Measurements from ENCODE around the gene SPRR2A. TPM values are rescaled to one million over a fixed set of nuclear protein-coding genes. Genes with fewer than 3 reads are reported as not detected.
"Not testable (repeated sequence)": the region's sequence is repeated elsewhere in the genome, so short reads cannot be mapped to it uniquely, and the experiment has no call there.

The SPRR2A gene
- total and polyA plus RNA-seq, 2 of the 8 experiments (the other 6 are each of a cell fraction or from before 2014, with no cell fraction given): not detected

- TF ChIP-seq GTF2F1 (IDR thresholded peaks at IDR 0.05; ENCODE audit: borderline replicate concordance, low read depth, low read length) (no peak), BCL11A (IDR thresholded peaks at IDR 0.05; ENCODE audit: low read depth in 2 of 2, low read length in 2 of 2) (no peak), SIX5 (IDR thresholded peaks at IDR 0.05; ENCODE audit: low read depth, low read length) (no peak), ATF3 (IDR thresholded peaks at IDR 0.05; ENCODE audit: insufficient read depth, low read depth, low read length) (no peak), BRCA1 (IDR thresholded peaks at IDR 0.05; ENCODE audit: low read depth, low read length) (no peak), TCF12 (IDR thresholded peaks at IDR 0.05; ENCODE audit: low read depth, low read length) (no peak), CREB1 (IDR thresholded peaks at IDR 0.05) (no peak), ASH2L (IDR thresholded peaks at IDR 0.05; ENCODE audit: low read length) (no peak), CBX5 (IDR thresholded peaks at IDR 0.05; ENCODE audit: low read depth, low read length) (no peak), SRF (IDR thresholded peaks at IDR 0.05; ENCODE audit: low read depth, low read length) (no peak)
Measured at GRCh38 chr1:153058154-153058553, 842 bp upstream of the SPRR2A start (continued).

- H2BK20ac ChIP-seq (ENCODE audit: low read length); H3K9me3 ChIP-seq (ENCODE audit: insufficient read depth in 2 of 2, low read depth in 1 of 2, low read length in 1 of 2); H3K4ac ChIP-seq (replicated peaks; ENCODE audit: insufficient read length, low read depth, low read length); H2AFZ ChIP-seq (ENCODE audit: low read length); H2BK12ac ChIP-seq (ENCODE audit: low read depth, low read length); H2AK5ac ChIP-seq (ENCODE audit: low read depth, low read length); H3K4me3 ChIP-seq (ENCODE audit: extremely low read depth in 1 of 4, insufficient read depth in 2 of 4, low read depth in 3 of 4, low read length in 4 of 4); H2BK5ac ChIP-seq (ENCODE audit: low read depth, low read length); DNase-seq (ENCODE audit: low read depth in 1 of 2, low spot score in 2 of 2); H3K14ac ChIP-seq (ENCODE audit: insufficient read length); H3K56ac ChIP-seq (replicated peaks; ENCODE audit: insufficient read length, low read depth, low read length); H3K4me2 ChIP-seq (ENCODE audit: insufficient read depth in 1 of 2, low read depth in 2 of 2, low read length in 2 of 2); H3K79me1 ChIP-seq (ENCODE audit: low read depth, low read length); H2BK120ac ChIP-seq (replicated peaks; ENCODE audit: low read depth, low read length); H3K27me3 ChIP-seq (replicated peaks in 1 of 4; ENCODE audit: control insufficient read depth in 3 of 4, extremely low read depth in 1 of 4, insufficient read depth in 3 of 4, low read length in 3 of 4); H3K23me2 ChIP-seq (ENCODE audit: low read depth, low read length); POLR2A ChIA-PET (ENCODE audit: partially characterized antibody); H4K5ac ChIP-seq (ENCODE audit: insufficient read length, low read depth, low read length); H3K27ac ChIP-seq (ENCODE audit: low read depth, low read length); H4K91ac ChIP-seq (replicated peaks; ENCODE audit: insufficient read length, low read length); H3K36me3 ChIP-seq (ENCODE audit: control insufficient read depth in 2 of 4, insufficient read depth in 4 of 4, low read length in 3 of 4); H4K20me1 ChIP-seq (replicated peaks in 1 of 2; ENCODE audit: control insufficient read depth in 1 of 2, insufficient read depth in 2 of 2, low read length in 2 of 2); H3K9ac ChIP-seq (replicated peaks in 1 of 4; ENCODE audit: extremely low read depth in 1 of 4, low read depth in 3 of 4, low read length in 3 of 4); H4K8ac ChIP-seq (ENCODE audit: extremely low read depth, insufficient read depth, low read length); H2BK15ac ChIP-seq (ENCODE audit: low read length); H3K79me2 ChIP-seq (ENCODE audit: control insufficient read depth in 1 of 2, insufficient read depth in 2 of 2, low read length in 2 of 2); H3K18ac ChIP-seq (ENCODE audit: extremely low read depth, low read length); H3K23ac ChIP-seq (ENCODE audit: insufficient read length); H3K4me1 ChIP-seq (replicated peaks in 1 of 4; ENCODE audit: control insufficient read depth in 3 of 4, insufficient read depth in 4 of 4, low read length in 3 of 4): not testable (repeated sequence)
- CTCF ChIA-PET (ENCODE audit: partially characterized antibody): interaction anchor here (0.6 kb wide), 1 partner anchor 1174 kb away, joined by 4 read pairs; no protein-coding TSS in a partner anchor
- peak; percentile 42 for FAIRE-seq
- 88% methylated on average over 3 of the region's 3 CpGs; no CpG with 5 or more reads in 1 of the 2 experiments for WGBS, 2 experiments (ENCODE audit: extremely low coverage in 1 of 2, insufficient coverage in 1 of 2, insufficient read length in 1 of 2, insufficient replicate concordance in 2 of 2, low coverage in 1 of 2, low lambda C conversion rate in 2 of 2, missing lambda C conversion rate in 1 of 2)
Measured at GRCh38 chr1:153056111-153056510, 1.2 kb downstream of the SPRR2A start.

Measured in H1 (cell line).